Measurements from ENCODE around the gene NYNRIN.

GRCh38 chr14:24385524-24385923, 13.3 kb upstream of the NYNRIN start:
- TF ChIP-seq CTCF (IDR thresholded peaks at IDR 0.05) (no peak), POLR2A (IDR thresholded peaks at IDR 0.05) (no peak)
